Dendritic cell treated with granulocyte-macrophage colony-stimulating factor and Interleukin-4, amounts not matched to agents 40 ng/mL and 50 ng/mL, for 4 days (primary cell): Measurements from ENCODE around the gene TMEM163.
"Not testable (repeated sequence)": the region's sequence is repeated elsewhere in the genome, so short reads cannot be mapped to it uniquely, and the experiment has no call there.

ENCODE experiments used
- H3K27ac Mint-ChIP-seq: one replicate; pipeline ENCODE4 v1.8.0; 2022; ENCODE audit warnings: mild to moderate bottlenecking, mixed read lengths
- H3K27me3 Mint-ChIP-seq: one replicate; pipeline ENCODE4 v1.8.0; 2022; ENCODE audit warnings: mild to moderate bottlenecking, mixed read lengths
- H3K36me3 Mint-ChIP-seq: one replicate; pipeline ENCODE4 v1.8.0; 2022; ENCODE audit warnings: low read depth, mixed read lengths
- H3K4me1 Mint-ChIP-seq: one replicate; pipeline ENCODE4 v1.8.0; 2022; ENCODE audit warnings: low read depth, mixed read lengths
- H3K4me3 Mint-ChIP-seq: one replicate; pipeline ENCODE4 v1.8.0; 2022; ENCODE audit warnings: mild to moderate bottlenecking, moderate library complexity, mixed read lengths
- H3K9me3 Mint-ChIP-seq: one replicate; pipeline ENCODE4 v1.8.0; 2022; ENCODE audit warnings: mixed read lengths
- intact Hi-C: fragments of 100-400 bp; cut with micrococcal nuclease; formaldehyde crosslinking; loops from one replicate; pipeline ENCODE4 v1.15.0; 2022

TMEM163 gene

GRCh38 chr2:134591526-134591925, 127.3 kb downstream of the TMEM163 start:
- Mint-ChIP-seq H3K9me3 (peaks cover 38% of the 10 kb centered on the region), H3K4me3 (no peak overlapping the region), H3K36me3 (no peaks in the 10 kb centered on the region), H3K27me3 (no peaks in the 10 kb centered on the region), H3K27ac (no peak overlapping the region), H3K4me1 (peaks cover 2% of the 10 kb centered on the region)
- intact Hi-C loops: no loop called here

- no peaks in the 10 kb centered on the region for H3K27me3 Mint-ChIP-seq
- peaks cover 5% of the 10 kb centered on the region for H3K4me1 Mint-ChIP-seq
- no peak overlapping the region for H3K4me3 Mint-ChIP-seq
- intact Hi-C loops: no loop called here
- no peaks in the 10 kb centered on the region for H3K36me3 Mint-ChIP-seq
- H3K9me3 Mint-ChIP-seq: peaks cover 38% of the 10 kb centered on the region
- no peak overlapping the region for H3K27ac Mint-ChIP-seq
Observed at GRCh38 chr2:134590679-134591078, 128.1 kb downstream of the TMEM163 start.

- H3K27me3 Mint-ChIP-seq, H3K27ac Mint-ChIP-seq, H3K36me3 Mint-ChIP-seq, intact Hi-C loops, H3K4me3 Mint-ChIP-seq, H3K4me1 Mint-ChIP-seq: not testable (repeated sequence)
- H3K9me3 Mint-ChIP-seq: peaks cover 38% of the 10 kb centered on the region
Observed at GRCh38 chr2:134589171-134590083, 129.4 kb downstream of the TMEM163 start.

- H3K36me3 Mint-ChIP-seq: no peaks in the 10 kb centered on the region
- peaks cover 38% of the 10 kb centered on the region for H3K9me3 Mint-ChIP-seq
Observed at GRCh38 chr2:134588556-134588955, 130.2 kb downstream of the TMEM163 start.

GRCh38 chr2:134586326-134586965, 132.4 kb downstream of the TMEM163 start:
- H3K36me3 Mint-ChIP-seq: no peaks in the 10 kb centered on the region
- intact Hi-C loops: no loop called here
- no peak overlapping the region for H3K27ac Mint-ChIP-seq
- peaks cover 33% of the 10 kb centered on the region for H3K9me3 Mint-ChIP-seq
- no peaks in the 10 kb centered on the region for H3K27me3 Mint-ChIP-seq
- no peak overlapping the region for H3K4me3 Mint-ChIP-seq
- H3K4me1 Mint-ChIP-seq: peaks cover 11% of the 10 kb centered on the region

More at GRCh38 chr2:134588556-134588955, 130.2 kb downstream of the TMEM163 start:
- no peak overlapping the region for H3K4me3 Mint-ChIP-seq
- no peaks in the 10 kb centered on the region for H3K27me3 Mint-ChIP-seq
- intact Hi-C loops: no loop called here
- peaks cover 5% of the 10 kb centered on the region for H3K4me1 Mint-ChIP-seq
- H3K27ac Mint-ChIP-seq: no peak overlapping the region

GRCh38 chr2:134583997-134584520, 134.7 kb downstream of the TMEM163 start:
- Mint-ChIP-seq H3K36me3 (no peaks in the 10 kb centered on the region), H3K4me1 (peaks cover 12% of the 10 kb centered on the region), H3K9me3 (peaks cover 9% of the 10 kb centered on the region), H3K27me3 (no peaks in the 10 kb centered on the region), H3K4me3 (no peak overlapping the region), H3K27ac (no peak overlapping the region)
- intact Hi-C loops: no loop called here

GRCh38 chr2:134583462-134583861, 135.3 kb downstream of the TMEM163 start:
- intact Hi-C loops: no loop called here
- no peaks in the 10 kb centered on the region for H3K36me3 Mint-ChIP-seq
- H3K27ac Mint-ChIP-seq: no peak overlapping the region
- peaks cover 3% of the 10 kb centered on the region for H3K9me3 Mint-ChIP-seq
- H3K4me3 Mint-ChIP-seq: no peak overlapping the region
- no peaks in the 10 kb centered on the region for H3K27me3 Mint-ChIP-seq
- peaks cover 12% of the 10 kb centered on the region for H3K4me1 Mint-ChIP-seq

- Mint-ChIP-seq H3K27ac (no peak overlapping the region), H3K27me3 (no peaks in the 10 kb centered on the region), H3K4me3 (no peak overlapping the region), H3K36me3 (no peaks in the 10 kb centered on the region), H3K4me1 (peaks cover 12% of the 10 kb centered on the region), H3K9me3 (no peaks in the 10 kb centered on the region)
- intact Hi-C loops: no loop called here
Observed at GRCh38 chr2:134582547-134582899, 136.3 kb downstream of the TMEM163 start.

- H3K9me3 Mint-ChIP-seq: no peaks in the 10 kb centered on the region
- H3K4me1 Mint-ChIP-seq: peaks cover 12% of the 10 kb centered on the region
- intact Hi-C loops: no loop called here
- no peaks in the 10 kb centered on the region for H3K27me3 Mint-ChIP-seq
- no peak overlapping the region for H3K27ac Mint-ChIP-seq
- H3K36me3 Mint-ChIP-seq: no peaks in the 10 kb centered on the region
- no peak overlapping the region for H3K4me3 Mint-ChIP-seq
Observed at GRCh38 chr2:134581877-134582546, 136.8 kb downstream of the TMEM163 start.

- Mint-ChIP-seq H3K36me3 (no peaks in the 10 kb centered on the region), H3K9me3 (no peaks in the 10 kb centered on the region), H3K27me3 (no peaks in the 10 kb centered on the region), H3K4me1 (peaks cover 7% of the 10 kb centered on the region), H3K4me3 (no peak overlapping the region), H3K27ac (no peak overlapping the region)
- intact Hi-C loops: no loop called here
Observed at GRCh38 chr2:134578316-134578715, 140.5 kb downstream of the TMEM163 start.

GRCh38 chr2:134576478-134576877, 142.3 kb downstream of the TMEM163 start:
- intact Hi-C loops: no loop called here
- Mint-ChIP-seq H3K27ac (no peak overlapping the region), H3K27me3 (no peaks in the 10 kb centered on the region), H3K4me3 (no peak overlapping the region), H3K9me3 (no peaks in the 10 kb centered on the region), H3K36me3 (no peaks in the 10 kb centered on the region), H3K4me1 (peaks cover under 1% of the 10 kb centered on the region)

- Mint-ChIP-seq H3K36me3 (no peaks in the 10 kb centered on the region), H3K27ac (no peak overlapping the region), H3K4me1 (peaks cover 2% of the 10 kb centered on the region), H3K4me3 (no peak overlapping the region), H3K9me3 (no peaks in the 10 kb centered on the region), H3K27me3 (no peaks in the 10 kb centered on the region)
- intact Hi-C loops: no loop called here
Observed at GRCh38 chr2:134575888-134576287, 142.9 kb downstream of the TMEM163 start.

- Mint-ChIP-seq H3K4me3 (no peak overlapping the region), H3K9me3 (no peaks in the 10 kb centered on the region), H3K4me1 (peaks cover 7% of the 10 kb centered on the region), H3K27ac (no peak overlapping the region), H3K27me3 (no peaks in the 10 kb centered on the region), H3K36me3 (no peaks in the 10 kb centered on the region)
- intact Hi-C loops: no loop called here
Observed at GRCh38 chr2:134574611-134575330, 144.0 kb downstream of the TMEM163 start.
